IMR-90 (cell line): ENCODE measurements around the gene CDK6. TPM values are rescaled to one million over a fixed set of nuclear protein-coding genes. Genes with fewer than 3 reads are reported as not detected.

Experiments
- ATAC-seq: fragments of 200-7000 bp; cut with Tn5 transposase; 2 replicates; pipeline ENCODE4 v1.9.1; 2020; ENCODE audit warnings: low read depth, mild to moderate bottlenecking, moderate library complexity
- BruUV-seq: library from RNA; stranded (reverse); fragments of 400-500 nt; replicated peaks from 2 replicates; lab custom pipeline; 2021; lab: Mats Ljungman, UMichigan
- CTCF ChIA-PET: fragments of 300-600 bp; formaldehyde crosslinking; extraction: SDS; loops from one replicate; lab custom pipeline; 2021; ENCODE audit warnings: antibody characterized with exemption; lab: Yijun Ruan, JAX
- POLR2A ChIA-PET: fragments of 300-600 bp; sonication (Branson Sonifier 250); formaldehyde crosslinking; loops from one replicate; lab custom pipeline; 2022; ENCODE audit warnings: antibody characterized with exemption; ENCODE audit not compliant: unreplicated experiment; lab: Charles Lee
- DNase-seq: peaks from one replicate; pipeline ENCODE4 v3.0.0; 2013
- H2AFZ ChIP-seq: replicated peaks from 2 replicates; pipeline ENCODE3; 2013; ENCODE audit warnings: low read length, mild to moderate bottlenecking; ENCODE audit not compliant: poor library complexity
- H2AK5ac ChIP-seq: 2 replicates; pipeline ENCODE4 v1.6.1; 2013; ENCODE audit warnings: low read depth, low read length, inconsistent platforms
- H2AK9ac ChIP-seq: replicated peaks from 2 replicates; pipeline ENCODE3; 2013; ENCODE audit warnings: mild to moderate bottlenecking, low read depth, low read length, moderate library complexity; ENCODE audit not compliant: poor library complexity
- H2BK120ac ChIP-seq: 2 replicates; pipeline ENCODE4 v1.6.1; 2013; ENCODE audit warnings: low read depth, low read length, inconsistent platforms
- H2BK15ac ChIP-seq: 3 replicates; pipeline ENCODE4 v1.6.1; 2013; ENCODE audit warnings: low read depth, low read length, inconsistent platforms
- H2BK20ac ChIP-seq: 2 replicates; pipeline ENCODE4 v1.6.1; 2013; ENCODE audit warnings: low read depth, mild to moderate bottlenecking, inconsistent platforms, low read length, moderate library complexity
- H2BK5ac ChIP-seq: 2 replicates; pipeline ENCODE4 v1.6.1; 2013; ENCODE audit warnings: mild to moderate bottlenecking, low read depth, low read length, inconsistent platforms; ENCODE audit not compliant: poor library complexity, severe bottlenecking
- H3K14ac ChIP-seq: replicated peaks from 2 replicates; pipeline ENCODE4 v1.6.1; 2013; ENCODE audit warnings: low read depth, low read length, inconsistent platforms
- H3K18ac ChIP-seq: 2 replicates; pipeline ENCODE4 v1.6.1; 2013; ENCODE audit warnings: low read depth, low read length, control low read depth
- H3K23ac ChIP-seq: 2 replicates; pipeline ENCODE4 v1.6.1; 2013; ENCODE audit warnings: low read depth, low read length, inconsistent platforms
- H3K27ac ChIP-seq: 2 replicates; pipeline ENCODE4 v1.5.1; 2013; ENCODE audit warnings: mild to moderate bottlenecking, control low read depth, low read length; ENCODE audit not compliant: insufficient read depth
- H3K27me3 ChIP-seq: 2 replicates; pipeline ENCODE4 v1.6.1; 2013; ENCODE audit warnings: low read length; ENCODE audit not compliant: control insufficient read depth, insufficient read depth
- H3K36me3 ChIP-seq: 2 replicates; pipeline ENCODE4 v1.6.1; 2013; ENCODE audit warnings: low read length, mixed read lengths; ENCODE audit not compliant: control insufficient read depth, insufficient read depth
- H3K4ac ChIP-seq: 2 replicates; pipeline ENCODE4 v1.6.1; 2013; ENCODE audit warnings: low read depth, low read length, inconsistent platforms
- H3K4me1 ChIP-seq: 2 replicates; pipeline ENCODE4 v1.6.1; 2013; ENCODE audit warnings: low read length, mixed read lengths; ENCODE audit not compliant: control insufficient read depth, insufficient read depth
- H3K4me2 ChIP-seq: 2 replicates; pipeline ENCODE4 v1.6.1; 2013; ENCODE audit warnings: low read depth, mild to moderate bottlenecking, control low read depth, low read length, moderate library complexity
- H3K4me3 ChIP-seq: 2 replicates; pipeline ENCODE4 v1.5.1; 2013; ENCODE audit warnings: low read depth, mild to moderate bottlenecking, control low read depth, low read length, moderate library complexity; ENCODE audit not compliant: insufficient read depth
- H3K56ac ChIP-seq: 2 replicates; pipeline ENCODE4 v1.6.1; 2013; ENCODE audit warnings: low read length, inconsistent platforms; ENCODE audit not compliant: insufficient read depth; ENCODE audit errors: extremely low read depth
- H3K79me1 ChIP-seq, 2 experiments: 2 replicates each; pipeline ENCODE4 v1.6.1; 2013; ENCODE audit warnings: low read length in 2 of 2, inconsistent platforms in 1 of 2, low read depth in 1 of 2
- H3K9ac ChIP-seq: 2 replicates; pipeline ENCODE4 v1.6.1; 2013; ENCODE audit warnings: low read depth, low read length, control low read depth
- H3K9me1 ChIP-seq: 2 replicates; pipeline ENCODE4 v1.6.1; 2013; ENCODE audit warnings: low read length, inconsistent platforms; ENCODE audit not compliant: insufficient read depth
- H3K9me3 ChIP-seq: 2 replicates; pipeline ENCODE4 v1.6.1; 2013; ENCODE audit warnings: low read length; ENCODE audit not compliant: control insufficient read depth, insufficient read depth
- H4K20me1 ChIP-seq: 2 replicates; pipeline ENCODE4 v1.6.1; 2013; ENCODE audit warnings: low read length, inconsistent platforms; ENCODE audit not compliant: insufficient read depth
- H4K5ac ChIP-seq: 2 replicates; pipeline ENCODE4 v1.6.1; 2013; ENCODE audit warnings: mild to moderate bottlenecking, low read depth, low read length, control low read depth
- H4K8ac ChIP-seq, 2 experiments: 2 replicates each; pipeline ENCODE4 v1.6.1; 2013; ENCODE audit warnings: low read depth in 2 of 2, low read length in 2 of 2, control low read depth in 1 of 2, inconsistent platforms in 1 of 2
- H4K91ac ChIP-seq: 2 replicates; pipeline ENCODE4 v1.6.1; 2013; ENCODE audit warnings: low read depth, low read length, inconsistent platforms; ENCODE audit not compliant: insufficient read depth
- BHLHE40 ChIP-seq: fragments of 150-350 bp; IDR thresholded peaks from 2 replicates; pipeline ENCODE4 v1.6.1; 2016; ENCODE audit warnings: mild to moderate bottlenecking, low read depth, low read length
- MXI1 ChIP-seq: IDR thresholded peaks from 2 replicates; pipeline ENCODE4 v1.6.1; 2012; ENCODE audit warnings: low read depth, mild to moderate bottlenecking, low read length, moderate library complexity, borderline replicate concordance
- dilution Hi-C: fragments of 300-500 bp; cut with HindIII; formaldehyde crosslinking; loops from one replicate; pipeline ENCODE4 v1.14.3; 2018; ENCODE audit warnings: low sequenced_read_pairs; ENCODE audit not compliant: unreplicated experiment
- in situ Hi-C: fragments of 300-500 bp; cut with MboI; formaldehyde crosslinking; loops from 3 replicates; pipeline ENCODE4 v1.14.3; 2019; ENCODE audit warnings: low sequenced_read_pairs, inconsistent platforms, mixed read lengths
- intact Hi-C: fragments of 100-400 bp; cut with micrococcal nuclease; formaldehyde crosslinking; loops from 2 replicates; pipeline ENCODE4 v1.10.0; 2022
- polyA plus RNA-seq, 3 experiments: library from polyadenylated mRNA; depleted of rRNA; stranded (reverse); fragments of >200 nt; gene quantifications; 2 replicates each; pipeline ENCODE4 v1.2.3, GENCODE V29; 2012; ENCODE audit warnings: low replicate concordance in 1 of 3
- total RNA-seq: library from RNA; depleted of rRNA; stranded (reverse); fragments of >200 nt; gene quantifications from 2 replicates; pipeline ENCODE4 v1.2.3, GENCODE V29; 2012

CDK6 gene
- total and polyA plus RNA-seq, 2 of the 4 experiments (the other 2 are of a cell fraction): 21.5 to 195 TPM

- H3K27me3 ChIP-seq: no peaks in the 10 kb centered on the region
- no peak overlapping the region for H2BK15ac ChIP-seq
- POLR2A ChIA-PET: no interaction called here
- peaks cover 1% of the 10 kb centered on the region; the same call in 1 of the 2 replicates for H3K9me3 ChIP-seq
- peaks cover 3% of the 10 kb centered on the region for H3K4me1 ChIP-seq
- intact Hi-C loops (no loop called here), in situ Hi-C loops (no loop called here), dilution Hi-C loops (no loop called here)
- H3K4me3 ChIP-seq: no peak overlapping the region
- H3K9ac ChIP-seq: no peak overlapping the region
- H4K20me1 ChIP-seq: peaks cover 71% of the 10 kb centered on the region
- no peak overlapping the region for H3K4ac ChIP-seq
- H2BK20ac ChIP-seq: no peak overlapping the region
- no peak overlapping the region for H3K27ac ChIP-seq
- H2BK120ac ChIP-seq: no peak overlapping the region
- CTCF ChIA-PET: interaction anchor here (1.2 kb wide), 1 partner anchor 13 kb away, joined by 5 read pairs; no protein-coding TSS in a partner anchor
- H4K5ac ChIP-seq: no peak overlapping the region
- no peak for ATAC-seq
- H3K9me1 ChIP-seq: peaks cover 10% of the 10 kb centered on the region; the same call in 1 of the 2 replicates
- TF ChIP-seq BHLHE40 (no peak), MXI1 (no peak)
- peaks cover 1% of the 10 kb centered on the region; the same call in 1 of the 2 replicates for H3K36me3 ChIP-seq
- no peak overlapping the region for H3K56ac ChIP-seq
- no peak overlapping the region for H4K91ac ChIP-seq
- H3K14ac ChIP-seq: no peak overlapping the region
- DNase-seq: no peak
- H2AK5ac ChIP-seq: no peak overlapping the region
- H3K18ac ChIP-seq: no peak overlapping the region
- no peak overlapping the region for H2AFZ ChIP-seq
- no TSS peak for BruUV-seq
- no peak overlapping the region for H4K8ac ChIP-seq
- H3K79me1 ChIP-seq: peaks cover 0 to 24% of the 10 kb centered on the region in 2 experiments; a peak in 2 of 4 replicates
- no peak overlapping the region for H3K23ac ChIP-seq
- no peak overlapping the region for H3K4me2 ChIP-seq
- no peak overlapping the region for H2AK9ac ChIP-seq
- H2BK5ac ChIP-seq: no peak overlapping the region
Measured at GRCh38 chr7:92817398-92817797, 19.0 kb downstream of the CDK6 start.
